ENCODE results near the gene MED19.
"Not testable (repeated sequence)": the region's sequence is repeated elsewhere in the genome, so short reads cannot be mapped to it uniquely, and the experiment has no call there.

MED19 gene

GRCh38 chr11:57711414-57712255 is at the start of gene MED19:
Gene MED19 (minus strand): TSS chr11:57712215. CDS start chr11:57712179, 36 bp downstream.
- DNase-seq (ENCODE audit: low spot score) = peak; percentile 66

- DNase-seq (ENCODE audit: low spot score) = no peak
Observed at GRCh38 chr11:57758174-57758573, 46.2 kb upstream of the MED19 start.

- DNase-seq (ENCODE audit: low spot score) = no peak
Observed at GRCh38 chr11:57752954-57753353, 40.9 kb upstream of the MED19 start.

- peak; percentile 75 for DNase-seq (ENCODE audit: low spot score)
Observed at GRCh38 chr11:57751676-57752253, 39.8 kb upstream of the MED19 start, which contains the start of gene BTBD18. Gene BTBD18 (minus strand): TSS chr11:57751819. CDS start chr11:57751188, 631 bp downstream.

GRCh38 chr11:57751176-57751575 is 39.2 kb upstream of the MED19 start:
- DNase-seq (ENCODE audit: low spot score) = no peak

- DNase-seq (ENCODE audit: low spot score) = no peak
Observed at GRCh38 chr11:57746920-57747319, 34.9 kb upstream of the MED19 start.

GRCh38 chr11:57745206-57745605 is 33.2 kb upstream of the MED19 start:
- no peak for DNase-seq (ENCODE audit: low spot score)

GRCh38 chr11:57744357-57744756 is 32.3 kb upstream of the MED19 start:
- no peak for DNase-seq (ENCODE audit: low spot score)

GRCh38 chr11:57742087-57742452 is 30.1 kb upstream of the MED19 start:
- no peak for DNase-seq (ENCODE audit: low spot score)

- peak; percentile 95 for DNase-seq (ENCODE audit: low spot score)
Observed at GRCh38 chr11:57741132-57742086, 29.4 kb upstream of the MED19 start, which contains the start of gene SELENOH. Gene SELENOH (plus strand): TSS chr11:57741491. CDS start chr11:57741596, 105 bp downstream.

- no peak for DNase-seq (ENCODE audit: low spot score)
Observed at GRCh38 chr11:57735619-57736298, 23.7 kb upstream of the MED19 start.

- DNase-seq (ENCODE audit: low spot score) = no peak
Observed at GRCh38 chr11:57732661-57733060, 20.6 kb upstream of the MED19 start.

GRCh38 chr11:57729479-57729878 is 17.5 kb upstream of the MED19 start:
- DNase-seq (ENCODE audit: low spot score) = no peak

GRCh38 chr11:57728829-57729228 is 16.8 kb upstream of the MED19 start:
- no peak for DNase-seq (ENCODE audit: low spot score)

- no peak for DNase-seq (ENCODE audit: low spot score)
Observed at GRCh38 chr11:57727185-57727584, 15.2 kb upstream of the MED19 start.

GRCh38 chr11:57716726-57717125 is 4.7 kb upstream of the MED19 start:
- DNase-seq (ENCODE audit: low spot score) = not testable (repeated sequence)

- DNase-seq (ENCODE audit: low spot score) = no peak
Observed at GRCh38 chr11:57713835-57714234, 1.8 kb upstream of the MED19 start.

- DNase-seq (ENCODE audit: low spot score) = peak; percentile 100
Observed at GRCh38 chr11:57712256-57713150, 488 bp upstream of the MED19 start, which contains the start of gene TMX2. Gene TMX2 (plus strand): TSS chr11:57712593. CDS start chr11:57712619, 26 bp downstream.

- DNase-seq (ENCODE audit: low spot score) = no peak
Observed at GRCh38 chr11:57709802-57710367, 2.1 kb downstream of the MED19 start.

- not testable (repeated sequence) for DNase-seq (ENCODE audit: low spot score)
Observed at GRCh38 chr11:57705432-57705831, 6.6 kb downstream of the MED19 start.

Data from pons (tissue), 1 donor.